ENCODE measurements around the gene ADRA2B. TPM values are rescaled to one million over a fixed set of nuclear protein-coding genes. Genes with fewer than 3 reads are reported as not detected.

ADRA2B gene
- total RNA-seq, 1 donor from 2014 or later, result 0.32 TPM

- TF ChIP-seq CTCF (IDR thresholded peaks at IDR 0.05), result no peak
- Histone ChIP-seq H3K27me3 (ENCODE audit: low read depth) (peaks cover 29% of the 10 kb centered on the region), H3K36me3 (no peaks in the 10 kb centered on the region), H3K4me3 (no peak overlapping the region), H3K27ac (no peak overlapping the region), H3K4me1 (peaks cover 7% of the 10 kb centered on the region), H3K9me3 (no peaks in the 10 kb centered on the region)
- intact Hi-C loops (cut with DNase I), result no loop called here
- DNase-seq, result peak; percentile 24
- ATAC-seq, result no peak
Measured at GRCh38 chr2:96111823-96112500, 4.4 kb downstream of the ADRA2B start.

- Histone ChIP-seq H3K9me3 (no peaks in the 10 kb centered on the region), H3K27me3 (ENCODE audit: low read depth) (peaks cover 22% of the 10 kb centered on the region), H3K36me3 (no peaks in the 10 kb centered on the region), H3K27ac (no peak overlapping the region), H3K4me3 (no peak overlapping the region), H3K4me1 (peaks cover 5% of the 10 kb centered on the region)
- no peak for TF ChIP-seq CTCF (IDR thresholded peaks at IDR 0.05)
- DNase-seq (no peak), ATAC-seq (no peak)
- intact Hi-C loops (cut with DNase I), result no loop called here
Measured at GRCh38 chr2:96111257-96111640, 5.1 kb downstream of the ADRA2B start.

- Histone ChIP-seq H3K4me1 (peaks cover under 1% of the 10 kb centered on the region), H3K9me3 (peaks cover 3% of the 10 kb centered on the region), H3K4me3 (no peak overlapping the region), H3K36me3 (no peaks in the 10 kb centered on the region), H3K27ac (no peak overlapping the region), H3K27me3 (ENCODE audit: low read depth) (peaks cover 17% of the 10 kb centered on the region)
- intact Hi-C loops (cut with DNase I), result no loop called here
- TF ChIP-seq CTCF (IDR thresholded peaks at IDR 0.05), result no peak
- ATAC-seq, result no peak
- DNase-seq, result peak; percentile 39
Measured at GRCh38 chr2:96110621-96111256, 5.6 kb downstream of the ADRA2B start.

- Histone ChIP-seq H3K9me3 (peaks cover 9% of the 10 kb centered on the region), H3K27me3 (ENCODE audit: low read depth) (peaks cover 10% of the 10 kb centered on the region), H3K4me1 (no peaks in the 10 kb centered on the region), H3K27ac (no peak overlapping the region), H3K36me3 (no peaks in the 10 kb centered on the region), H3K4me3 (no peak overlapping the region)
- DNase-seq (peak; percentile 22), ATAC-seq (no peak)
- intact Hi-C loops (cut with DNase I), result no loop called here
- TF ChIP-seq CTCF (IDR thresholded peaks at IDR 0.05), result no peak
Measured at GRCh38 chr2:96109931-96110511, 6.3 kb downstream of the ADRA2B start.

- TF ChIP-seq CTCF (IDR thresholded peaks at IDR 0.05), result no peak
- Histone ChIP-seq H3K36me3 (no peaks in the 10 kb centered on the region), H3K27ac (no peak overlapping the region), H3K4me1 (no peaks in the 10 kb centered on the region), H3K9me3 (peaks cover 9% of the 10 kb centered on the region), H3K4me3 (no peak overlapping the region), H3K27me3 (ENCODE audit: low read depth) (peaks cover 6% of the 10 kb centered on the region)
- ATAC-seq (no peak), DNase-seq (no peak)
- intact Hi-C loops (cut with DNase I), result no loop called here
Measured at GRCh38 chr2:96109361-96109680, 7.0 kb downstream of the ADRA2B start.

Data from lower lobe of right lung (tissue), 2 donors.